HG02798 (cell line): Measurements from ENCODE around the gene MINDY4B.
"Not testable (repeated sequence)": the region's sequence is repeated elsewhere in the genome, so short reads cannot be mapped to it uniquely, and the experiment has no call there.

Experiments used
- ATAC-seq: cut with Tn5 transposase; IDR thresholded peaks from one replicate; pipeline ENCODE4 v1.9.1; 2021; ENCODE audit warnings: mild to moderate bottlenecking; ENCODE audit not compliant: unreplicated experiment, poor library complexity

MINDY4B gene

GRCh38 chr3:150901793-150902192 lies 3.4 kb downstream of the MINDY4B start:
- no peak for ATAC-seq

GRCh38 chr3:150899141-150899540 lies 6.1 kb downstream of the MINDY4B start:
- ATAC-seq = no peak

- ATAC-seq = no peak
Measured at GRCh38 chr3:150898046-150898754, 7.0 kb downstream of the MINDY4B start.

GRCh38 chr3:150897592-150897991 lies 7.6 kb downstream of the MINDY4B start:
- no peak for ATAC-seq

- ATAC-seq = no peak
Measured at GRCh38 chr3:150890831-150891230, 14.4 kb downstream of the MINDY4B start.

GRCh38 chr3:150890295-150890694 lies 14.9 kb downstream of the MINDY4B start:
- no peak for ATAC-seq

GRCh38 chr3:150889106-150889505 lies 16.1 kb downstream of the MINDY4B start:
- ATAC-seq = no peak

GRCh38 chr3:150887031-150887430 lies 18.2 kb downstream of the MINDY4B start:
- no peak for ATAC-seq

- ATAC-seq = no peak
Measured at GRCh38 chr3:150885535-150885934, 19.7 kb downstream of the MINDY4B start.

GRCh38 chr3:150878996-150879575 lies 26.2 kb downstream of the MINDY4B start:
- no peak for ATAC-seq

GRCh38 chr3:150878290-150878689 lies 26.9 kb downstream of the MINDY4B start:
- no peak for ATAC-seq

- no peak for ATAC-seq
Measured at GRCh38 chr3:150877303-150877702, 27.9 kb downstream of the MINDY4B start.

GRCh38 chr3:150876611-150877265 lies 28.5 kb downstream of the MINDY4B start:
- no peak for ATAC-seq

- ATAC-seq = peak; percentile 48
Measured at GRCh38 chr3:150875548-150875947, 29.7 kb downstream of the MINDY4B start.

- no peak for ATAC-seq
Measured at GRCh38 chr3:150874666-150875219, 30.5 kb downstream of the MINDY4B start.

GRCh38 chr3:150871192-150871591 lies 34.0 kb downstream of the MINDY4B start:
- ATAC-seq = no peak

- no peak for ATAC-seq
Measured at GRCh38 chr3:150870406-150870805, 34.8 kb downstream of the MINDY4B start.

- ATAC-seq = no peak
Measured at GRCh38 chr3:150868282-150868681, 37.0 kb downstream of the MINDY4B start.

GRCh38 chr3:150867434-150867833 lies 37.8 kb downstream of the MINDY4B start:
- no peak for ATAC-seq

GRCh38 chr3:150863921-150864320 lies 41.3 kb downstream of the MINDY4B start:
- not testable (repeated sequence) for ATAC-seq

- ATAC-seq = no peak
Measured at GRCh38 chr3:150861851-150862250, 43.4 kb downstream of the MINDY4B start.
